HAP-1 (cell line): ENCODE results near the gene GGA2.
"Not testable (repeated sequence)": the region's sequence is repeated elsewhere in the genome, so short reads cannot be mapped to it uniquely, and the experiment has no call there.

Experiments used
- DNase-seq, 2 experiments: peaks; one replicate each; pipeline ENCODE4 v3.0.0-alpha.2; 2016 to 2020; ENCODE audit warnings: low spot score in 2 of 2
- H3K27me3 ChIP-seq: fragments of 250-450 bp; sonication (Bioruptor Pico); 2 replicates; pipeline ENCODE4 v1.5.1; 2020; ENCODE audit warnings: low read depth, mild to moderate bottlenecking, moderate library complexity
- H3K36me3 ChIP-seq: fragments of 250-450 bp; sonication (Bioruptor Pico); replicated peaks from 2 replicates; pipeline ENCODE4 v1.5.1; 2020; ENCODE audit warnings: mild to moderate bottlenecking
- H3K4me1 ChIP-seq: fragments of 250-450 bp; sonication (Bioruptor Pico); 2 replicates; pipeline ENCODE4 v1.5.1; 2020; ENCODE audit warnings: mild to moderate bottlenecking
- H3K4me3 ChIP-seq: fragments of 250-450 bp; sonication (Bioruptor Pico); 2 replicates; pipeline ENCODE4 v1.5.1; 2020; ENCODE audit warnings: mild to moderate bottlenecking, moderate library complexity
- H3K9me3 ChIP-seq: fragments of 250-450 bp; sonication (Bioruptor Pico); 2 replicates; pipeline ENCODE4 v1.5.1; 2020; ENCODE audit warnings: mild to moderate bottlenecking, moderate library complexity
- in situ Hi-C: fragments of 300-500 bp; cut with MboI; formaldehyde crosslinking; loops from 3 replicates; pipeline ENCODE4 v1.14.3; 2020; ENCODE audit warnings: low sequenced_read_pairs, inconsistent platforms, mixed read lengths

The GGA2 gene

GRCh38 chr16:23510164-23510914, at the start of gene GGA2:
GGA2 (minus strand) TSS chr16:23510494; CDS start chr16:23510411, 83 bp downstream.
- H3K9me3 ChIP-seq = no peaks in the 10 kb centered on the region
- peak; percentile 78 to 85 for DNase-seq
- in situ Hi-C loops = no loop called here
- H3K4me1 ChIP-seq = 0 out of 2 replicates have a peak, but pooled peaks cover 7% of the 10 kb centered on the region
- H3K36me3 ChIP-seq = peaks cover 8% of the 10 kb centered on the region
- H3K27me3 ChIP-seq = no peaks in the 10 kb centered on the region
- peak within 1 kb of the TSS; percentile 46 for H3K4me3 ChIP-seq

GRCh38 chr16:23557779-23558702, 47.7 kb upstream of the GGA2 start:
- in situ Hi-C loops = no loop called here
- H3K27me3 ChIP-seq = no peaks in the 10 kb centered on the region
- H3K9me3 ChIP-seq = no peaks in the 10 kb centered on the region; the same call in 1 of the 2 replicates
- peak in 1 of 2 experiments; percentile 36 for DNase-seq
- H3K36me3 ChIP-seq = peaks cover 56% of the 10 kb centered on the region
- H3K4me1 ChIP-seq = peaks cover 6% of the 10 kb centered on the region
- peak overlapping the region; percentile 90 for H3K4me3 ChIP-seq

- peak; percentile 98 to 99 for DNase-seq
- Histone ChIP-seq H3K4me3 (peak within 1 kb of the TSS; percentile 90), H3K4me1 (peaks cover 6% of the 10 kb centered on the region), H3K36me3 (peaks cover 57% of the 10 kb centered on the region), H3K9me3 (no peaks in the 10 kb centered on the region; the same call in 1 of the 2 replicates), H3K27me3 (no peaks in the 10 kb centered on the region)
- in situ Hi-C loops = no loop called here
These were observed 46.8 kb upstream of the GGA2 start, which contains the start of the genes EARS2 and UBFD1 for GRCh38 chr16:23556881-23557778. EARS2 (minus strand) TSS chr16:23557350; CDS start chr16:23557343, 7 bp downstream. UBFD1 (plus strand) TSS chr16:23557727; CDS start chr16:23557743, 16 bp downstream.

GRCh38 chr16:23554536-23554935, 44.2 kb upstream of the GGA2 start:
- Histone ChIP-seq H3K9me3 (no peaks in the 10 kb centered on the region; the same call in 1 of the 2 replicates), H3K27me3 (no peaks in the 10 kb centered on the region), H3K36me3 (peaks cover 54% of the 10 kb centered on the region), H3K4me3 (no peak overlapping the region), H3K4me1 (peaks cover 6% of the 10 kb centered on the region)
- in situ Hi-C loops = no loop called here
- DNase-seq = no peak

- DNase-seq = no peak
- in situ Hi-C loops = no loop called here
- H3K36me3 ChIP-seq = peaks cover 63% of the 10 kb centered on the region
- H3K9me3 ChIP-seq = no peaks in the 10 kb centered on the region; the same call in 1 of the 2 replicates
- H3K4me3 ChIP-seq = no peak overlapping the region
- H3K27me3 ChIP-seq = no peaks in the 10 kb centered on the region
- H3K4me1 ChIP-seq = peaks cover 2% of the 10 kb centered on the region; the same call in 1 of the 2 replicates
These were observed 41.9 kb upstream of the GGA2 start for GRCh38 chr16:23552161-23552560.

- DNase-seq = no peak
- Histone ChIP-seq H3K27me3 (no peaks in the 10 kb centered on the region), H3K9me3 (no peaks in the 10 kb centered on the region), H3K4me1 (no peaks in the 10 kb centered on the region), H3K4me3 (no peak overlapping the region), H3K36me3 (peaks cover 76% of the 10 kb centered on the region)
- in situ Hi-C loops = no loop called here
These were observed 39.6 kb upstream of the GGA2 start for GRCh38 chr16:23549938-23550337.

GRCh38 chr16:23544436-23544835, 34.1 kb upstream of the GGA2 start:
- no peaks in the 10 kb centered on the region for H3K9me3 ChIP-seq
- no peak overlapping the region for H3K4me3 ChIP-seq
- no peaks in the 10 kb centered on the region for H3K27me3 ChIP-seq
- DNase-seq = no peak
- H3K36me3 ChIP-seq = peaks cover 66% of the 10 kb centered on the region
- H3K4me1 ChIP-seq = no peaks in the 10 kb centered on the region
- in situ Hi-C loops = no loop called here

GRCh38 chr16:23540817-23541178, 30.5 kb upstream of the GGA2 start:
- H3K9me3 ChIP-seq, H3K27me3 ChIP-seq, DNase-seq, in situ Hi-C loops, H3K4me1 ChIP-seq, H3K4me3 ChIP-seq: not testable (repeated sequence)
- peaks cover 53% of the 10 kb centered on the region for H3K36me3 ChIP-seq

GRCh38 chr16:23539984-23540816, 29.9 kb upstream of the GGA2 start:
- H3K9me3 ChIP-seq = no peaks in the 10 kb centered on the region
- in situ Hi-C loops = no loop called here
- H3K4me1 ChIP-seq = no peaks in the 10 kb centered on the region
- no peak overlapping the region for H3K4me3 ChIP-seq
- H3K27me3 ChIP-seq = no peaks in the 10 kb centered on the region
- H3K36me3 ChIP-seq = peaks cover 53% of the 10 kb centered on the region
- DNase-seq = no peak

- H3K4me1 ChIP-seq = no peaks in the 10 kb centered on the region
- in situ Hi-C loops = no loop called here
- H3K9me3 ChIP-seq = no peaks in the 10 kb centered on the region
- no peak overlapping the region for H3K4me3 ChIP-seq
- DNase-seq = no peak
- H3K36me3 ChIP-seq = peaks cover 61% of the 10 kb centered on the region
- H3K27me3 ChIP-seq = no peaks in the 10 kb centered on the region
These were observed 28.6 kb upstream of the GGA2 start for GRCh38 chr16:23538919-23539278.

- Histone ChIP-seq H3K4me1 (no peaks in the 10 kb centered on the region), H3K9me3 (no peaks in the 10 kb centered on the region), H3K27me3 (no peaks in the 10 kb centered on the region), H3K4me3 (no peak overlapping the region), H3K36me3 (peaks cover 64% of the 10 kb centered on the region)
- in situ Hi-C loops = no loop called here
- no peak for DNase-seq
These were observed 27.1 kb upstream of the GGA2 start for GRCh38 chr16:23537390-23537789.

GRCh38 chr16:23535901-23536300, 25.6 kb upstream of the GGA2 start:
- Histone ChIP-seq H3K9me3 (no peaks in the 10 kb centered on the region), H3K27me3 (no peaks in the 10 kb centered on the region), H3K36me3 (peaks cover 70% of the 10 kb centered on the region), H3K4me3 (no peak overlapping the region), H3K4me1 (no peaks in the 10 kb centered on the region)
- in situ Hi-C loops = no loop called here
- no peak for DNase-seq
